H9 (cell line): ENCODE measurements around the gene TMBIM1. TPM values are rescaled to one million over a fixed set of nuclear protein-coding genes. Genes with fewer than 3 reads are reported as not detected.
A peak's percentile ranks its signal among the peaks of the same experiment; 100 is the strongest.

Source experiments
- DNase-seq: peaks from one replicate; pipeline ENCODE4 v3.0.0-alpha.2; 2017
- H2AFZ ChIP-seq: one replicate; pipeline ENCODE4 v1.6.1; 2013; ENCODE audit warnings: mild to moderate bottlenecking, low read length, control low read depth, moderate library complexity
- H2AK5ac ChIP-seq: 2 replicates; pipeline ENCODE4 v1.6.1; 2013; ENCODE audit warnings: low read length, control low read depth, mixed read lengths; ENCODE audit not compliant: insufficient read length
- H2BK120ac ChIP-seq: one replicate; pipeline ENCODE4 v1.6.1; 2013; ENCODE audit warnings: low read depth, mild to moderate bottlenecking, low read length, control low read depth, inconsistent platforms; ENCODE audit not compliant: poor library complexity, severe bottlenecking
- H2BK12ac ChIP-seq: 2 replicates; pipeline ENCODE4 v1.6.1; 2013; ENCODE audit warnings: low read length, control low read depth, mixed read lengths, low read depth; ENCODE audit not compliant: insufficient read length
- H2BK15ac ChIP-seq: 2 replicates; pipeline ENCODE4 v1.6.1; 2013; ENCODE audit warnings: low read depth, low read length, control low read depth
- H2BK20ac ChIP-seq: one replicate; pipeline ENCODE4 v1.6.1; 2013; ENCODE audit warnings: low read depth, mild to moderate bottlenecking, low read length, control low read depth, inconsistent platforms; ENCODE audit not compliant: poor library complexity, severe bottlenecking
- H2BK5ac ChIP-seq: 2 replicates; pipeline ENCODE4 v1.6.1; 2013; ENCODE audit warnings: low read length, control low read depth, mixed read lengths; ENCODE audit not compliant: insufficient read length
- H3K14ac ChIP-seq: 2 replicates; pipeline ENCODE4 v1.6.1; 2013; ENCODE audit warnings: low read length, control low read depth; ENCODE audit not compliant: insufficient read depth
- H3K18ac ChIP-seq: 2 replicates; pipeline ENCODE4 v1.6.1; 2013; ENCODE audit warnings: low read depth, mild to moderate bottlenecking, mixed read lengths, low read length, control low read depth; ENCODE audit not compliant: insufficient read length
- H3K23ac ChIP-seq: 2 replicates; pipeline ENCODE4 v1.6.1; 2013; ENCODE audit warnings: low read length, control low read depth, mixed read lengths, low read depth; ENCODE audit not compliant: insufficient read length
- H3K23me2 ChIP-seq: 2 replicates; pipeline ENCODE4 v1.6.1; 2013; ENCODE audit warnings: low read depth, mild to moderate bottlenecking, mixed read lengths, low read length, control low read depth; ENCODE audit not compliant: insufficient read length, poor library complexity, severe bottlenecking
- H3K27ac ChIP-seq: 2 replicates; pipeline ENCODE4 v1.5.1; 2013; ENCODE audit warnings: low read length, control low read depth, mixed read lengths, low read depth; ENCODE audit not compliant: insufficient read length
- H3K27me3 ChIP-seq: 2 replicates; pipeline ENCODE4 v1.6.1; 2013; ENCODE audit warnings: low read length, control low read depth, inconsistent platforms; ENCODE audit not compliant: insufficient read depth
- H3K4ac ChIP-seq: 2 replicates; pipeline ENCODE4 v1.6.1; 2013; ENCODE audit warnings: low read depth, mild to moderate bottlenecking, control low read depth, inconsistent platforms, low read length, moderate library complexity
- H3K4me1 ChIP-seq: 2 replicates; pipeline ENCODE4 v1.6.1; 2013; ENCODE audit warnings: low read length, control low read depth, inconsistent platforms; ENCODE audit not compliant: insufficient read depth
- H3K4me2 ChIP-seq: 2 replicates; pipeline ENCODE4 v1.6.1; 2013; ENCODE audit warnings: low read length, control low read depth, mixed read lengths; ENCODE audit not compliant: insufficient read length, insufficient read depth
- H3K56ac ChIP-seq: 2 replicates; pipeline ENCODE4 v1.6.1; 2013; ENCODE audit warnings: low read depth, mild to moderate bottlenecking, mixed read lengths, low read length, control low read depth; ENCODE audit not compliant: insufficient read length
- H3K79me1 ChIP-seq: 2 replicates; pipeline ENCODE4 v1.6.1; 2013; ENCODE audit warnings: low read depth, mild to moderate bottlenecking, moderate library complexity, low read length, control low read depth, inconsistent platforms; ENCODE audit not compliant: insufficient read depth, poor library complexity, severe bottlenecking
- H3K79me2 ChIP-seq: 2 replicates; pipeline ENCODE4 v1.6.1; 2013; ENCODE audit warnings: low read length, control low read depth, inconsistent platforms; ENCODE audit not compliant: insufficient read depth
- H3K9ac ChIP-seq: 2 replicates; pipeline ENCODE4 v1.6.1; 2013; ENCODE audit warnings: low read length, control low read depth, mixed read lengths; ENCODE audit not compliant: insufficient read length; ENCODE audit errors: extremely low read depth
- H3K9me3 ChIP-seq: one replicate; pipeline ENCODE4 v1.6.1; 2013; ENCODE audit warnings: low read depth, low read length, inconsistent platforms; ENCODE audit not compliant: control insufficient read depth
- H3T11ph ChIP-seq: one replicate; pipeline ENCODE4 v1.6.1; 2013; ENCODE audit warnings: mild to moderate bottlenecking, low read length, control low read depth, inconsistent platforms
- H4K20me1 ChIP-seq: one replicate; pipeline ENCODE4 v1.6.1; 2013; ENCODE audit not compliant: control insufficient read depth, insufficient read length, insufficient read depth
- H4K5ac ChIP-seq: 2 replicates; pipeline ENCODE4 v1.6.1; 2013; ENCODE audit warnings: low read depth, mild to moderate bottlenecking, mixed read lengths, low read length, control low read depth; ENCODE audit not compliant: insufficient read length
- H4K8ac ChIP-seq: replicated peaks from 2 replicates; pipeline ENCODE4 v1.6.1; 2013; ENCODE audit warnings: low read length, control low read depth, mixed read lengths, low read depth; ENCODE audit not compliant: insufficient read length
- H4K91ac ChIP-seq: 2 replicates; pipeline ENCODE4 v1.6.1; 2013; ENCODE audit warnings: low read depth, mild to moderate bottlenecking, moderate library complexity, mixed read lengths, low read length, control low read depth; ENCODE audit not compliant: insufficient read length
- H3K27ac Mint-ChIP-seq, 3 experiments: 2 replicates in 2 of 3; 3 replicates in 1 of 3; pipeline ENCODE4 v1.8.0; 2020 to 2021; ENCODE audit warnings: mixed read lengths in 3 of 3, mild to moderate bottlenecking in 1 of 3, moderate library complexity in 1 of 3
- H3K27me3 Mint-ChIP-seq: 2 replicates; pipeline ENCODE4 v1.8.0; 2021; ENCODE audit warnings: low read depth, mild to moderate bottlenecking, moderate library complexity, mixed read lengths
- H3K36me3 Mint-ChIP-seq, 3 experiments: 2 replicates in 2 of 3; 3 replicates in 1 of 3; pipeline ENCODE4 v1.8.0; 2020 to 2021; ENCODE audit warnings: low read depth in 3 of 3, mixed read lengths in 3 of 3; ENCODE audit not compliant: insufficient read depth in 1 of 3
- H3K4me1 Mint-ChIP-seq, 2 experiments: 2 replicates each; pipeline ENCODE4 v1.8.0; 2020; ENCODE audit warnings: mixed read lengths in 2 of 2
- H3K4me3 Mint-ChIP-seq, 2 experiments: 2 replicates in 1 of 2; 3 replicates in 1 of 2; pipeline ENCODE4 v1.8.0; 2020 to 2021; ENCODE audit warnings: mild to moderate bottlenecking in 2 of 2, mixed read lengths in 2 of 2, moderate library complexity in 1 of 2
- H3K9me3 Mint-ChIP-seq, 2 experiments: 2 replicates in 1 of 2; 3 replicates in 1 of 2; pipeline ENCODE4 v1.8.0; 2020; ENCODE audit warnings: mild to moderate bottlenecking in 2 of 2, mixed read lengths in 2 of 2, moderate library complexity in 1 of 2
- WGBS: extraction: QIAGEN DNeasy Blood & Tissue Kit; methylation state at CpG from one replicate; pipeline ENCODE4 v1.1.7; 2013; ENCODE audit warnings: missing lambda C conversion rate, low lambda C conversion rate, mixed read lengths; ENCODE audit not compliant: insufficient read length; ENCODE audit errors: extremely low coverage; 5-methylcytosine and 5-hydroxymethylcytosine counted together
- total RNA-seq: library from RNA; stranded (reverse); gene quantifications from 2 replicates; pipeline ENCODE4 v1.2.1, GENCODE V29; 2021
- TF ChIP-seq, protein P1 (sequence below): fragments of 200-600 bp; sonication (generic); conservative IDR thresholded peaks from 3 replicates; pipeline ENCODE4 v1.8.0; 2021; ENCODE audit warnings: antibody characterized with exemption, mild to moderate bottlenecking

TMBIM1 gene
- total RNA-seq, 1 experiment from 2014 or later = 17.4 TPM

DNA sequence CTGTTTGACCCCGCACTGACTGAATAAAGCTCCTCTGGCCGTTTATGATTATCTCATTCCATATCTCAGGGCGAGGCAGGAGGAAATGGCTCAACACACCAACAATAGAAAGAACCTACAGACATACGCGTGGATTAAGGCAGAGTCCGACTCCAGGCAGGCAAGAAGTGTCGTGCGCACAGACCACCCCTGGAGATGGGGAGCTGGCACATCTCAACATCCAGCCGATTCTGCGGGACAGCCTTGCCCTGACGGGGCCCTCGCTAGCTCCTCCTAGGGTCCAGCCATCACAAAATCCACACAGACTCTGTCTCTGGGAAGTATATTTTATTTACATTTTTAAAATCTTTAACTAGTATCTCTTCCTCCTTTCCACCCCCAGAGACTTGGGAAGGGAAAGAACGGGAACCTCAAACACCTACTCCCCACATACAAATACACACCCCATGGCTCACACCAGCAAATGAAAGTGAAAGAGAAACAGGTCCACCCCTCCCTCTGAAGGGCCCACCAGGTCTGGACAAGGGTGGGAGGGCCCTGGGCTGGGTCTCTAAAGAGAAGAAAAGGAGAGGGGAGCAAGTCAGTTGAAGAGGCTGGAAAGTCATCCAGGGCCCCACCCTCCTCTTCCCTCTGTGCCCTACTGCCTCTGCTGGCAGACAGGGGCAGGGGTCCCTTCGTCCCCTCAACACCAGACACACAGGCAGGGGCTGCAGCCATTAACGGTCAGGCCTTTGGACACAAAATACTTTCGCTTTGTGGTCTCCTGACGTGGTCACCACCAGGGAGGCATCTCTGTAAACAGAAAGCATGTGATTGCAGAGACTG lies 28.3 kb downstream of the TMBIM1 start:
- Mint-ChIP-seq H3K9me3 (no peaks in the 10 kb centered on the region), H3K27ac (peak overlapping the region in 1 of 3 experiments; percentile 4; a peak in 1 of 7 replicates), H3K36me3 (peaks cover 17 to 40% (median 34%) of the 10 kb centered on the region in 3 experiments), H3K4me1 (peaks cover 19 to 25% of the 10 kb centered on the region in 2 experiments), H3K27me3 (no peaks in the 10 kb centered on the region), H3K4me3 (no peak overlapping the region)
- Histone ChIP-seq H4K20me1 (no peaks in the 10 kb centered on the region), H3K79me1 (no peaks in the 10 kb centered on the region), H3K4ac (no peak overlapping the region), H3K56ac (no peak overlapping the region), H3K23me2 (peaks cover under 1% of the 10 kb centered on the region), H3K9me3 (no peaks in the 10 kb centered on the region), H2BK5ac (no peak overlapping the region), H3K14ac (no peak overlapping the region), H3K79me2 (no peaks in the 10 kb centered on the region), H3K27me3 (no peaks in the 10 kb centered on the region), H2BK12ac (no peak overlapping the region), H4K91ac (no peak overlapping the region), H3K27ac (no peak overlapping the region), H4K8ac (no peak overlapping the region), H4K5ac (no peak overlapping the region), H3K18ac (no peak overlapping the region), H3K9ac (no peak overlapping the region), H3K4me1 (peaks cover 4% of the 10 kb centered on the region; the same call in 1 of the 2 replicates), H2BK15ac (no peak overlapping the region), H2BK120ac (no peak overlapping the region), H3K4me2 (no peak overlapping the region), H3K23ac (no peak overlapping the region), H2AFZ (no peak overlapping the region), H3T11ph (no peak overlapping the region), H2BK20ac (no peak overlapping the region), H2AK5ac (no peak overlapping the region)
- TF ChIP-seq, protein P1, sequence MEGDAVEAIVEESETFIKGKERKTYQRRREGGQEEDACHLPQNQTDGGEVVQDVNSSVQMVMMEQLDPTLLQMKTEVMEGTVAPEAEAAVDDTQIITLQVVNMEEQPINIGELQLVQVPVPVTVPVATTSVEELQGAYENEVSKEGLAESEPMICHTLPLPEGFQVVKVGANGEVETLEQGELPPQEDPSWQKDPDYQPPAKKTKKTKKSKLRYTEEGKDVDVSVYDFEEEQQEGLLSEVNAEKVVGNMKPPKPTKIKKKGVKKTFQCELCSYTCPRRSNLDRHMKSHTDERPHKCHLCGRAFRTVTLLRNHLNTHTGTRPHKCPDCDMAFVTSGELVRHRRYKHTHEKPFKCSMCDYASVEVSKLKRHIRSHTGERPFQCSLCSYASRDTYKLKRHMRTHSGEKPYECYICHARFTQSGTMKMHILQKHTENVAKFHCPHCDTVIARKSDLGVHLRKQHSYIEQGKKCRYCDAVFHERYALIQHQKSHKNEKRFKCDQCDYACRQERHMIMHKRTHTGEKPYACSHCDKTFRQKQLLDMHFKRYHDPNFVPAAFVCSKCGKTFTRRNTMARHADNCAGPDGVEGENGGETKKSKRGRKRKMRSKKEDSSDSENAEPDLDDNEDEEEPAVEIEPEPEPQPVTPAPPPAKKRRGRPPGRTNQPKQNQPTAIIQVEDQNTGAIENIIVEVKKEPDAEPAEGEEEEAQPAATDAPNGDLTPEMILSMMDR = peak; percentile 30; the same call in 2 of the 3 replicates
- DNase-seq = no peak
- no CpG with 5 or more reads among the region's 17 CpGs for WGBS
